Daoy (cell line): ENCODE data around the gene GALNT2. TPM values are rescaled to one million over a fixed set of nuclear protein-coding genes. Genes with fewer than 3 reads are reported as not detected.

Experiments used
- DNase-seq: peaks from one replicate; pipeline ENCODE4 v3.0.0-alpha.2; 2015; ENCODE audit warnings: low read depth
- total RNA-seq: library from RNA; depleted of rRNA; stranded (reverse); fragments of >200 nt; shearing (Covaris generic); gene quantifications from 2 replicates; pipeline ENCODE4 v1.2.3, GENCODE V29; 2014

Gene GALNT2
- total RNA-seq, 1 experiment from 2014 or later: 63.1 TPM

GRCh38 chr1:230232371-230232771 lies 165.3 kb downstream of the GALNT2 start:
- no peak for DNase-seq

DNA sequence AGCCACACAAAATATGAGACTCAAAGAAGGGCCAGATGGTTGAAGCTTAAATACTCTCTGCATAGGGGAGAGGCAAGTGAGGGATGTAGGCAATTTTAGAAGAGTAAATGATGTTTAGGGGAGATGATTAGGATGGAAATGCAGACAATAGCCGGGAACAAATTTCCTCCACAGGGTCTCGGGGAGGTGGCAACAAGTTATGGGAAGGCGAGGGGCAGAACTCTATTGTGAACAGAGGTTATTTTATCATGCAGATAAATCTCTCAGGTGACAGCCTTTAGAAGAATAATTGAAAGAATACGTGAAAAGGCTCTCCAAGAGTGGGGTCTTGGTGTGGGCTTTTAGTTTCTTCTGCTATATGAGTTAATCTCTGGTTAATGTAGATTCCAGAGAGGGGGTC lies 166.7 kb downstream of the GALNT2 start:
- DNase-seq: no peak

DNA sequence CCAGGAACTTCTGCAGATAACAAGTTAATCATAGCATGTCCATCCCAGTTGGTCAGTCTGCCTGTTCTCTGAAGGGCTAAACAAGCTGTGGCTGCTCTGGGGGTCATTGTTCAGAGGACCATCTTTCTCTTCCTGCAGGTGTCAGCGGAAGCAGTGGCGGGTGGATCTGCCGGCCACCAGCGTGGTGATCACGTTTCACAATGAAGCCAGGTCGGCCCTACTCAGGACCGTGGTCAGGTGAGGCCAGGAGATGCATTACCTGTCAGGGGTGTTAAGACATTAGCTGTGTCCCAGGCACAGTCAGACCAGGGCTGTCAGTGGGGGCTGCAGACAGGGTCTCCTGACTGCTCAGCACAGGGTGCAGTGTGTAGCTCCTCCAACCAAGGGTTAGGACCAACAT lies 168.8 kb downstream of the GALNT2 start:
- no peak for DNase-seq

- DNase-seq: no peak
Measured at GRCh38 chr1:230236301-230237008, 169.4 kb downstream of the GALNT2 start.

DNA sequence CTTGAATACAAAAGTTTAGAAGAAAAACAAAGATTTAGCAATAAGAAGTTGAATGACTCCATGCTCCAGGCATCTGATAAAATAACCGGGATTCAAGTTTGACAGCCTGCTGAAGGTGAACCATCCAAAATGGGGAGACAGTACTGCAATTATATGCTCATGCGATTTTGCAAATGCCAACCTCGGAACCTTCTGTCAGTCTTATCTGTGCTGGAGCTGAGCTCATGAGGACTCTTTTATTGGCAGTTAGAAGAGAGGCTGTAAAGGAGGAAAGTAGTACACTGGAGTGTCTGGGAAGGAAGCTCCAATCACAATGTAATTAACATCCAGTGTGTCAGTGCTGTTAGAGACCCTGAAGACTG lies 170.0 kb downstream of the GALNT2 start:
- no peak for DNase-seq

DNA sequence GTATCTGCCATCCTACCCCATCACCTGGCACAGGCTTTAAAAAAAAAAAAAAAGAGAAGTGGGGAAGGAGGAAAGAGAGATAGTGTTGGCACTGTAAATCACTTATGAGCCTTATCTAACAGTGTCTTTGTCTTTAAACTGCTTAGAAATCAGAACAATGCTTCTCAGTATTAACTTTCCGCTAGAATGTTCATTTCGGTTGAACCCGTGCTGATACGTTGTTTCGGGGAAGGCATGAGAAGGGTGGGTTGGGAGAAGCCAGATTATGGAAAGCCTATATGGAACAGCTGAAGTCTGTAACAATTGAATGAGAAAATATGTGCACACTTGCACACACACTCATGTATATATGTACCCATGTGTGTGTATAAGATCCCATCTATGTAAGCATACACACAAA lies 170.8 kb downstream of the GALNT2 start:
- no peak for DNase-seq

- no peak for DNase-seq
Measured at GRCh38 chr1:230240446-230241086, 173.5 kb downstream of the GALNT2 start.

- DNase-seq: no peak
Measured at GRCh38 chr1:230242326-230242725, 175.3 kb downstream of the GALNT2 start.

GRCh38 chr1:230243146-230243545 lies 176.1 kb downstream of the GALNT2 start:
- DNase-seq: no peak

- DNase-seq: no peak
Measured at GRCh38 chr1:230243583-230244353, 176.7 kb downstream of the GALNT2 start.

DNA sequence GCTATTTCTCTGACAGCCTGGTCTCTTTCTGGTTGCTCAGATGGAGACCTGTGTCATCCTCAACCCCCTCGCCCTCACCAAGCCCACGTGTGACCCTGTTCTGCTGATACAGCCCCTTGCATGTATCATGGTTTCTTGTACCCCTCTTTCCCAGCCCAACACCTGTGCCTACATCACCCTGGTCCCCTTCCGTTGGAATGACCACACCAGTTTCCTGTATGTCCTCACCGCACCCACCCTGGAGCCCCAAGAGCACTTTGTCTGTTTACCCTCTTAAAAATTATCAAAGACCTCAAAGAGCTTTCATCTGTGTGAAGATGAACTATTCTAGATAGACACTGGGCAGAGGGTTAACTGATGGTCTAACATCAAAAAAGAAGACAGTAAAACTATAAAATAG lies 179.5 kb downstream of the GALNT2 start:
- no peak for DNase-seq

GRCh38 chr1:230248016-230248888 lies 181.2 kb downstream of the GALNT2 start:
- DNase-seq: no peak

DNA sequence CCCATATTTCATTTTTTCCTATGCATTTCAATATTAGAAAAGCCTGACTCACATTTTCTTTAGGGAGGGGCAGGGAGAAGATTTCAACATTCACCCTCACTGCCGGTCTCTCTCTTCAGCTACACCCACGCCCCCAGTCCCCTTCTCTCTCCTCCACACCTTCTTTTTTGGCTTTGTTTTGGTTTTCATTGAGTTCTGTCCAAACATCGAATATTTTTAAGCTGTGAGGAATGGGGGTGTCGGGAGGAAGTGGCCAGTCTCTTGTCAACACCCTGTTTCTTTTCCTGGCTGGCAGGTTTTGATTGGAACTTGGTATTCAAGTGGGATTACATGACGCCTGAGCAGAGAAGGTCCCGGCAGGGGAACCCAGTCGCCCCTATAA lies 181.8 kb downstream of the GALNT2 start:
- DNase-seq: no peak

DNA sequence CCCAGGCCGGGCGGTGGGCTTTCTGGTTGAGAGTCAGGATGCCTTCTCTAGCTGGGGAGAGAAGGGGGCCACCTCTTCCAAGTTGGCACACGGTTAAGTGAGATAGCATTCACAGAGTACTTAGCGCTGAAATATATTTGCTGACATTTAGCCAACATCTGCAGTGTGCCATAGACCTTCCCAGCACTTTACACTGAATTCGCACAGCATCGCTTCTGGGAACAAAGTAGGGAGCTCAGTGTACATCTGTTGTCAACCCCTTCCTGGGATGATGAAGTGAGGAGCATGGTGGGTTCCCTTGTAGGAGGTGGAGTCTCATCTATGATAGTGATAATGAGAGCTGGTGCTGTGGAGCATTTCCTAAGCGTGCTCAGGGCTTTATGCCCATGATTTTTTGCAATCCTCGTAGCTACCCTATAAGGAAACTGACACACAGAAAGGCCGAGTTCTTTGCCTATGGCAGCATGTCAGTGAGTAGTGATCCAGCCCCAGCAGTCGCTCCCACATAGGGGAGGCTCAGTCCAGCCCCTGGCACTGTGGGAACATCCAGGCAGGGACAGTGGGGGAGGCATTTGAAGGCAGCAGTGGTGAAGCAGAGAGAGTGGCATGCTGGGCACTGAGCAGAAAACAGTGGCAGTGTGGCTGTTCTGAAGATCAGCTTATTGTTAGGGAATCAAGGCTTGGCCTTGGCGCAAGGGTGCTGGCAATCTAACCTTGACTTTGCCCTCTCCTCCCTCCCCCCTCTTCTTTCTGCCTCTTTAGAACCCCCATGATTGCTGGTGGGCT lies 182.8 kb downstream of the GALNT2 start:
- no peak for DNase-seq

DNA sequence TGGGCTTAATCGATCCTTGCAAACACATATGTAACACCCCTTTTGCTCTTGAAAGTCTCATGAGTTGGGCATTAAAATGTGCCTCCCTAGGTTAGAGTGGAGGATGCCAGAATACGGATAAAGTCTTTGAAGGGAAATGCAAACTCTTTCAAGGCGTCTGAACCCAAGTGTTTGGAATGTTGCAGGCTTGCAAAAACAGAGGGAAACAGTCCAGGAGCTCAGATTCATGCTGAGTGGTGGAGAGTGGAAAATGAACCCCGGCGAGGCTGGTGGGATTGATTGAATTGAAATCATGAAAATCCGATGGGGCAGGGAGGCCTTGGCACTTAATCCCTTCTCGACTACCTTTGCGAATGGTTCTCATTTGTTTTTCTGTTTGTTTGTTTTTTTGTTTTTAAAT lies 183.6 kb downstream of the GALNT2 start:
- DNase-seq: no peak

GRCh38 chr1:230251644-230252191 lies 184.7 kb downstream of the GALNT2 start:
- no peak for DNase-seq

DNA sequence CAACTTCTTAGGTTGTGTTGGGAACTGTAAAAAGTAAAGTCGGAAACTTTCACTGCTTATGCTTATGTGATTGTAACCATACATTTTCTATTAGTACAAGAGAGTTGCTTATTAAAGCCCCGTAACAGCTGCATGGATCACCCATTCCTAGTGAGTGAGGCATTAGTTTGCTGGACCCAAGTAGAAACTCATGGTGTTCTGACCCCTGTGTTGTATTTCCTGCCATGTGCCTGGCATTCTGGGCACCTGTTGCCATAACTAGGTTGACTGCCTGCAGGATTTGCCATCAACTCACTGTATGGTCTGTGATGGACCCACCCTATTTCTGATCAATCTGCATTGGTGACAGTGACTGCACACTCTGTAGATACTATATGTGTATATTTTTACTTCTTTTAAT lies 186.1 kb downstream of the GALNT2 start:
- DNase-seq: no peak

- no peak for DNase-seq
Measured at GRCh38 chr1:230254265-230254664, 187.2 kb downstream of the GALNT2 start.

DNA sequence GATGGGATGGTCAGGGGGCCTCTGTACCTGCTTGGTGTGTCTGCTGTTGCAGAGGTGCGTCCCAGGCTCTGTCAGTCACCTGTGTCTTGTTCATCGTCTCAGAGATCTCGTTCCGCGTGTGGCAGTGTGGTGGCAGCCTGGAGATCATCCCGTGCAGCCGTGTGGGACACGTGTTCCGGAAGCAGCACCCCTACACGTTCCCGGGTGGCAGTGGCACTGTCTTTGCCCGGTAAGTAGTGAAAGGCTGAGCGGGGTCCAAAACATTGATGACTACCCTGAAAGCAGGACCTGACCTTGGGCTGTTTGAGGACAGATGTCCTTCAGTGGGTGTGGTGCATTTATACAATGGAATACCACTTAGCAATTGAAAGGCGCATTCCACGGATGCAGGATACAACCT lies 188.1 kb downstream of the GALNT2 start:
- no peak for DNase-seq

- no peak for DNase-seq
Measured at GRCh38 chr1:230255991-230256390, 189.0 kb downstream of the GALNT2 start.

- no peak for DNase-seq
Measured at GRCh38 chr1:230256896-230257295, 189.9 kb downstream of the GALNT2 start.
